ENCODE measurements around the gene AKAP5.
A peak's percentile ranks its signal among the peaks of the same experiment; 100 is the strongest.

AKAP5 gene

GRCh38 chr14:64468451-64468850, 3.2 kb downstream of the AKAP5 start:
- DNase-seq (ENCODE audit: low spot score), result no peak
- no peak for TF ChIP-seq CTCF (IDR thresholded peaks at IDR 0.05; ENCODE audit: extremely low read depth, missing control alignments)

GRCh38 chr14:64474041-64474440, 8.7 kb downstream of the AKAP5 start:
- no peak for TF ChIP-seq CTCF (IDR thresholded peaks at IDR 0.05; ENCODE audit: extremely low read depth, missing control alignments)
- no peak for DNase-seq (ENCODE audit: low spot score)

- DNase-seq (ENCODE audit: low spot score), result no peak
- TF ChIP-seq CTCF (IDR thresholded peaks at IDR 0.05; ENCODE audit: extremely low read depth, missing control alignments), result no peak
Measured at GRCh38 chr14:64474698-64475097, 9.4 kb downstream of the AKAP5 start.

GRCh38 chr14:64475585-64476273, 10.4 kb downstream of the AKAP5 start:
- TF ChIP-seq CTCF (IDR thresholded peaks at IDR 0.05; ENCODE audit: extremely low read depth, missing control alignments), result no peak
- DNase-seq (ENCODE audit: low spot score), result no peak

GRCh38 chr14:64476438-64476837, 11.1 kb downstream of the AKAP5 start:
- TF ChIP-seq CTCF (IDR thresholded peaks at IDR 0.05; ENCODE audit: extremely low read depth, missing control alignments), result no peak
- no peak for DNase-seq (ENCODE audit: low spot score)

- TF ChIP-seq CTCF (IDR thresholded peaks at IDR 0.05; ENCODE audit: extremely low read depth, missing control alignments), result no peak
- DNase-seq (ENCODE audit: low spot score), result peak; percentile 33
Measured at GRCh38 chr14:64478634-64479250, 13.4 kb downstream of the AKAP5 start.

GRCh38 chr14:64488590-64489099, 23.3 kb downstream of the AKAP5 start:
- no peak for DNase-seq (ENCODE audit: low spot score)
- TF ChIP-seq CTCF (IDR thresholded peaks at IDR 0.05; ENCODE audit: extremely low read depth, missing control alignments), result no peak

All from GM20000 (cell line).